ENCODE measurements around the gene GPR148.
A peak's percentile ranks its signal among the peaks of the same experiment; 100 is the strongest.
"Not testable (repeated sequence)": the region's sequence is repeated elsewhere in the genome, so short reads cannot be mapped to it uniquely, and the experiment has no call there.

The GPR148 gene, protein sequence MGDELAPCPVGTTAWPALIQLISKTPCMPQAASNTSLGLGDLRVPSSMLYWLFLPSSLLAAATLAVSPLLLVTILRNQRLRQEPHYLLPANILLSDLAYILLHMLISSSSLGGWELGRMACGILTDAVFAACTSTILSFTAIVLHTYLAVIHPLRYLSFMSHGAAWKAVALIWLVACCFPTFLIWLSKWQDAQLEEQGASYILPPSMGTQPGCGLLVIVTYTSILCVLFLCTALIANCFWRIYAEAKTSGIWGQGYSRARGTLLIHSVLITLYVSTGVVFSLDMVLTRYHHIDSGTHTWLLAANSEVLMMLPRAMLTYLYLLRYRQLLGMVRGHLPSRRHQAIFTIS

DNA sequence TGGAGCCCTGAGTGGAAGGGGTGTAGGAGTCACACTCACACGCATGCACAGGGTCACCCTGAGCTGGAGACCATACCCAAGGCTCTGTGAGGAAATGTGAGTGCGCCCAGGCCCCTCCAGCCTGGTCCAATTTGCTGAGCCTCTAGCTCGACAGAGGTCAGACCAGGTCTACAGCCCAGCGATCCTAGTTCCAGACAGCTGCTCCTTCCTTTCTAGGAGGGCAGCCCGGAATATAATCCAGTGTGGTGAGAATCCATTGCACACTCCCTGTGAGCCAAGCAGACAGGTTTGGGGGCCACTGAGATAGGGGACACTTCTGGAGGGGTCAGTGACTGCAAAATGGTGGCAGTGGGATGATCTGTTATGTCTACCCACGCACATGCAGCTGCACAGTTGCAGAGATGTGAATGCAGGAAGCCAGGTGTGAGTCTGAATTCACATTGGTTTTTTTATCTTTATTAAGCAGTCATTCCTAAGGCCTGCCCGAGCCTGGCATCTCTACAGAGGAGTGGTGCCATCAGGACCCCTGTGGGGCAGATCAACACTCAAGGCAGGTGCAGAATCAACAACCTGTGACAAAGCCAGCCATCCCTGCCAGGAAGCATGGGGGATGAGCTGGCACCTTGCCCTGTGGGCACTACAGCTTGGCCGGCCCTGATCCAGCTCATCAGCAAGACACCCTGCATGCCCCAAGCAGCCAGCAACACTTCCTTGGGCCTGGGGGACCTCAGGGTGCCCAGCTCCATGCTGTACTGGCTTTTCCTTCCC is at the start of gene GPR148:
Gene GPR148, plus strand, starts transcription at position 522 of the 768 bp plus-strand sequence. Its CDS starts 82 bp downstream, at position 604.
- Mint-ChIP-seq H3K27ac (no peak within 1 kb of the TSS), H3K4me3 (peak within 1 kb of the TSS; percentile 81), H3K4me1 (peaks cover 9% of the 10 kb centered on the region), H3K9me3 (peaks cover 4% of the 10 kb centered on the region), H3K27me3 (no peaks in the 10 kb centered on the region), H3K36me3 (no peaks in the 10 kb centered on the region)
- no peak for ATAC-seq

GRCh38 chr2:130692041-130692770 is 36.7 kb upstream of the GPR148 start:
- H3K27me3 Mint-ChIP-seq, H3K36me3 Mint-ChIP-seq, H3K4me1 Mint-ChIP-seq, H3K27ac Mint-ChIP-seq, ATAC-seq, H3K4me3 Mint-ChIP-seq, H3K9me3 Mint-ChIP-seq: not testable (repeated sequence)

GRCh38 chr2:130693474-130693873 is 35.4 kb upstream of the GPR148 start:
- not testable (repeated sequence) for H3K4me3 Mint-ChIP-seq, H3K27ac Mint-ChIP-seq, ATAC-seq, H3K27me3 Mint-ChIP-seq, H3K4me1 Mint-ChIP-seq, H3K36me3 Mint-ChIP-seq, H3K9me3 Mint-ChIP-seq

GRCh38 chr2:130703250-130703649 is 25.6 kb upstream of the GPR148 start:
- not testable (repeated sequence) for H3K4me3 Mint-ChIP-seq, H3K27ac Mint-ChIP-seq, H3K9me3 Mint-ChIP-seq, ATAC-seq, H3K36me3 Mint-ChIP-seq, H3K4me1 Mint-ChIP-seq, H3K27me3 Mint-ChIP-seq

GRCh38 chr2:130714795-130715194 is 14.1 kb upstream of the GPR148 start:
- not testable (repeated sequence) for H3K4me1 Mint-ChIP-seq, H3K9me3 Mint-ChIP-seq, H3K4me3 Mint-ChIP-seq, ATAC-seq, H3K27me3 Mint-ChIP-seq, H3K36me3 Mint-ChIP-seq, H3K27ac Mint-ChIP-seq

- no peak overlapping the region for H3K27ac Mint-ChIP-seq
- no peak for ATAC-seq
- no peaks in the 10 kb centered on the region for H3K36me3 Mint-ChIP-seq
- H3K4me1 Mint-ChIP-seq = no peaks in the 10 kb centered on the region
- H3K4me3 Mint-ChIP-seq = no peak overlapping the region
- peaks cover 4% of the 10 kb centered on the region for H3K9me3 Mint-ChIP-seq
- peaks cover 16% of the 10 kb centered on the region for H3K27me3 Mint-ChIP-seq
Measured at GRCh38 chr2:130720036-130720435, 8.8 kb upstream of the GPR148 start.

- no peaks in the 10 kb centered on the region for H3K36me3 Mint-ChIP-seq
- H3K9me3 Mint-ChIP-seq = peaks cover 4% of the 10 kb centered on the region
- ATAC-seq = no peak
- H3K27ac Mint-ChIP-seq = no peak overlapping the region
- H3K27me3 Mint-ChIP-seq = peaks cover 16% of the 10 kb centered on the region
- H3K4me1 Mint-ChIP-seq = no peaks in the 10 kb centered on the region
- H3K4me3 Mint-ChIP-seq = no peak overlapping the region
Measured at GRCh38 chr2:130720528-130720927, 8.3 kb upstream of the GPR148 start.

- peaks cover 9% of the 10 kb centered on the region for H3K4me1 Mint-ChIP-seq
- peaks cover 4% of the 10 kb centered on the region for H3K9me3 Mint-ChIP-seq
- H3K36me3 Mint-ChIP-seq = no peaks in the 10 kb centered on the region
- ATAC-seq = no peak
- no peak overlapping the region for H3K27ac Mint-ChIP-seq
- no peak overlapping the region for H3K4me3 Mint-ChIP-seq
- peaks cover 16% of the 10 kb centered on the region for H3K27me3 Mint-ChIP-seq
Measured at GRCh38 chr2:130724455-130724854, 4.4 kb upstream of the GPR148 start.

- Mint-ChIP-seq H3K27ac (peak overlapping the region; percentile 82), H3K36me3 (no peaks in the 10 kb centered on the region), H3K27me3 (no peaks in the 10 kb centered on the region), H3K4me1 (peaks cover 9% of the 10 kb centered on the region), H3K9me3 (peaks cover 4% of the 10 kb centered on the region), H3K4me3 (peak overlapping the region; percentile 81)
- no peak for ATAC-seq
Measured at GRCh38 chr2:130726614-130727180, 2.2 kb upstream of the GPR148 start.

GRCh38 chr2:130727286-130727924 is 1.5 kb upstream of the GPR148 start:
- ATAC-seq = peak; percentile 92
- peak overlapping the region; percentile 81 for H3K4me3 Mint-ChIP-seq
- peak overlapping the region; percentile 82 for H3K27ac Mint-ChIP-seq
- no peaks in the 10 kb centered on the region for H3K36me3 Mint-ChIP-seq
- H3K27me3 Mint-ChIP-seq = no peaks in the 10 kb centered on the region
- H3K9me3 Mint-ChIP-seq = peaks cover 4% of the 10 kb centered on the region
- H3K4me1 Mint-ChIP-seq = peaks cover 9% of the 10 kb centered on the region

DNA sequence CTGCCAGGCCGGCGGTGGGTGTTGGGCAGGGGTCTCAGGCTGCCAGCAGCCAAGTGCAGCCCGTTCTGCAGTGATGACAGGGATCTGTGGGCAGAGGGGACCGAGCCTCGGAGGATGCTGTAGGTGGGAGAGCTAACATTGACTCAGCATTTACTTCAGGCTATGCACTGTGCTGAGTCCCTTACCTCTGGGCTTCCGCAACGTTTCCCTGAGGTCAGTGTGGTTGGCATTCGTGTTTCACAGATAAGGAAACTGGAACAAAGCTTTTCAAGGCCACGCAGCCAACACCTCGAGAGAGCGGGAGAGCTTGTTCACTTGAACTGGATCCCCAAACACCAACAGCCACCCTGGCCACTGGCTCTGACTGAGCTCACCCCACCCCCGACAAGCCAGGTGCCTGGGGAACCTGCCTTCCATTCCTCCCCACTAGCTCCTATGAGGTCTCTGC is 839 bp upstream of the GPR148 start:
- H3K4me1 Mint-ChIP-seq = peaks cover 9% of the 10 kb centered on the region
- H3K27me3 Mint-ChIP-seq = no peaks in the 10 kb centered on the region
- no peaks in the 10 kb centered on the region for H3K36me3 Mint-ChIP-seq
- H3K4me3 Mint-ChIP-seq = peak overlapping the region; percentile 81
- peaks cover 4% of the 10 kb centered on the region for H3K9me3 Mint-ChIP-seq
- H3K27ac Mint-ChIP-seq = peak overlapping the region; percentile 82
- peak; percentile 61 for ATAC-seq

- ATAC-seq = no peak
- Mint-ChIP-seq H3K27ac (no peak overlapping the region), H3K36me3 (no peaks in the 10 kb centered on the region), H3K4me3 (no peak overlapping the region), H3K27me3 (no peaks in the 10 kb centered on the region), H3K9me3 (peaks cover 7% of the 10 kb centered on the region), H3K4me1 (peaks cover 9% of the 10 kb centered on the region)
Measured at GRCh38 chr2:130729322-130730299, 741 bp downstream of the GPR148 start.

- not testable (repeated sequence) for H3K36me3 Mint-ChIP-seq, H3K4me3 Mint-ChIP-seq, H3K4me1 Mint-ChIP-seq, H3K27me3 Mint-ChIP-seq, H3K27ac Mint-ChIP-seq, ATAC-seq
- peaks cover 15% of the 10 kb centered on the region for H3K9me3 Mint-ChIP-seq
Measured at GRCh38 chr2:130732257-130732656, 3.4 kb downstream of the GPR148 start.

DNA sequence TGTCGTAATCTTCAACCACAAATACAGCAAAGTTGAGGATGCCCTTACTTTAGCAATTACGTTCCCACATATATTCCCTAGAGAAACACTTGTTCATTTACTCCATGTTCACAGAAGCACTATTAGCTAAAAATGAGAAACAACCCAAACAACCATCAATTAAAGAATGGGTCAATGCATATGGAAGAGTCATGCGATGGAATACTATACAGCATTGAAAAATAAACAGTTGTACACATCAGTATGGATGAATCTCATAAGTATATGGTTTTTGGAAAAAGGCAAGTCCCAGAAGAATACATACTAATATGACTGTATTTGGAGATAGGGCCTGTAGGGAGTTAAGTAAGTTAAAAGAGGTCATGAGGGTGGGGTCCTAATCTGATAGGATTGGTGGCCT is 6.3 kb downstream of the GPR148 start:
- no peaks in the 10 kb centered on the region for H3K4me1 Mint-ChIP-seq
- ATAC-seq = no peak
- no peaks in the 10 kb centered on the region for H3K36me3 Mint-ChIP-seq
- no peak overlapping the region for H3K4me3 Mint-ChIP-seq
- H3K9me3 Mint-ChIP-seq = peaks cover 15% of the 10 kb centered on the region
- peaks cover 20% of the 10 kb centered on the region for H3K27me3 Mint-ChIP-seq
- no peak overlapping the region for H3K27ac Mint-ChIP-seq
